Suppressor macrophage treated with lipopolysaccharide for 1 hour (primary cell): ENCODE measurements around the gene AFAP1L2.
A peak's percentile ranks its signal among the peaks of the same experiment; 100 is the strongest.

ENCODE experiments used
- DNase-seq, 3 donors: peaks; one replicate each; pipeline ENCODE4 v3.0.0-alpha.2; 2020 to 2022

The AFAP1L2 gene

GRCh38 chr10:114283535-114284234, 120.6 kb downstream of the AFAP1L2 start:
- DNase-seq: no peak

GRCh38 chr10:114283091-114283490, 121.2 kb downstream of the AFAP1L2 start:
- no peak for DNase-seq

GRCh38 chr10:114282526-114282925, 121.8 kb downstream of the AFAP1L2 start:
- DNase-seq: no peak

- DNase-seq: no peak
These were observed 122.8 kb downstream of the AFAP1L2 start for GRCh38 chr10:114281461-114281860.

GRCh38 chr10:114281006-114281405, 123.3 kb downstream of the AFAP1L2 start:
- DNase-seq: no peak

- no peak for DNase-seq
These were observed 124.2 kb downstream of the AFAP1L2 start for GRCh38 chr10:114279901-114280644.

- no peak for DNase-seq
These were observed 125.0 kb downstream of the AFAP1L2 start for GRCh38 chr10:114279289-114279688.

- no peak for DNase-seq
These were observed 125.5 kb downstream of the AFAP1L2 start for GRCh38 chr10:114278884-114279191.

- DNase-seq: no peak
These were observed 126.0 kb downstream of the AFAP1L2 start for GRCh38 chr10:114278140-114278883.

GRCh38 chr10:114276671-114277070, 127.6 kb downstream of the AFAP1L2 start:
- DNase-seq: no peak

GRCh38 chr10:114276066-114276465, 128.2 kb downstream of the AFAP1L2 start:
- DNase-seq: no peak

- DNase-seq: no peak
These were observed 129.5 kb downstream of the AFAP1L2 start for GRCh38 chr10:114274616-114275453.

- no peak for DNase-seq
These were observed 130.4 kb downstream of the AFAP1L2 start for GRCh38 chr10:114273910-114274309.

- DNase-seq: no peak
These were observed 131.6 kb downstream of the AFAP1L2 start for GRCh38 chr10:114272696-114273095.

GRCh38 chr10:114271779-114272167, 132.5 kb downstream of the AFAP1L2 start:
- peak in 1 of 3 donors; percentile 3 for DNase-seq

GRCh38 chr10:114271075-114271778, 133.1 kb downstream of the AFAP1L2 start:
- no peak for DNase-seq

- DNase-seq: no peak
These were observed 137.8 kb downstream of the AFAP1L2 start for GRCh38 chr10:114266521-114266920.

GRCh38 chr10:114265392-114266053, 138.8 kb downstream of the AFAP1L2 start:
- no peak for DNase-seq

GRCh38 chr10:114262496-114262895, 141.8 kb downstream of the AFAP1L2 start:
- DNase-seq: no peak

- no peak for DNase-seq
These were observed 143.2 kb downstream of the AFAP1L2 start for GRCh38 chr10:114261076-114261475.

- no peak for DNase-seq
These were observed 143.9 kb downstream of the AFAP1L2 start for GRCh38 chr10:114260366-114260765.

GRCh38 chr10:114259824-114260223, 144.5 kb downstream of the AFAP1L2 start:
- DNase-seq: no peak
